HG02610 (cell line): Measurements from ENCODE around the gene KCNS3.

Experiments used
- ATAC-seq: cut with Tn5 transposase; IDR thresholded peaks from one replicate; pipeline ENCODE4 v1.9.1; 2021; ENCODE audit warnings: mild to moderate bottlenecking, moderate library complexity; ENCODE audit not compliant: unreplicated experiment

The KCNS3 gene, protein sequence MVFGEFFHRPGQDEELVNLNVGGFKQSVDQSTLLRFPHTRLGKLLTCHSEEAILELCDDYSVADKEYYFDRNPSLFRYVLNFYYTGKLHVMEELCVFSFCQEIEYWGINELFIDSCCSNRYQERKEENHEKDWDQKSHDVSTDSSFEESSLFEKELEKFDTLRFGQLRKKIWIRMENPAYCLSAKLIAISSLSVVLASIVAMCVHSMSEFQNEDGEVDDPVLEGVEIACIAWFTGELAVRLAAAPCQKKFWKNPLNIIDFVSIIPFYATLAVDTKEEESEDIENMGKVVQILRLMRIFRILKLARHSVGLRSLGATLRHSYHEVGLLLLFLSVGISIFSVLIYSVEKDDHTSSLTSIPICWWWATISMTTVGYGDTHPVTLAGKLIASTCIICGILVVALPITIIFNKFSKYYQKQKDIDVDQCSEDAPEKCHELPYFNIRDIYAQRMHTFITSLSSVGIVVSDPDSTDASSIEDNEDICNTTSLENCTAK

GRCh38 chr2:17878281-17879136, at the start of gene KCNS3:
Gene KCNS3, plus strand, starts transcription at chr2:17878667. Its CDS starts 52,342 bp downstream, at chr2:17931009.
- peak; percentile 79 for ATAC-seq

DNA sequence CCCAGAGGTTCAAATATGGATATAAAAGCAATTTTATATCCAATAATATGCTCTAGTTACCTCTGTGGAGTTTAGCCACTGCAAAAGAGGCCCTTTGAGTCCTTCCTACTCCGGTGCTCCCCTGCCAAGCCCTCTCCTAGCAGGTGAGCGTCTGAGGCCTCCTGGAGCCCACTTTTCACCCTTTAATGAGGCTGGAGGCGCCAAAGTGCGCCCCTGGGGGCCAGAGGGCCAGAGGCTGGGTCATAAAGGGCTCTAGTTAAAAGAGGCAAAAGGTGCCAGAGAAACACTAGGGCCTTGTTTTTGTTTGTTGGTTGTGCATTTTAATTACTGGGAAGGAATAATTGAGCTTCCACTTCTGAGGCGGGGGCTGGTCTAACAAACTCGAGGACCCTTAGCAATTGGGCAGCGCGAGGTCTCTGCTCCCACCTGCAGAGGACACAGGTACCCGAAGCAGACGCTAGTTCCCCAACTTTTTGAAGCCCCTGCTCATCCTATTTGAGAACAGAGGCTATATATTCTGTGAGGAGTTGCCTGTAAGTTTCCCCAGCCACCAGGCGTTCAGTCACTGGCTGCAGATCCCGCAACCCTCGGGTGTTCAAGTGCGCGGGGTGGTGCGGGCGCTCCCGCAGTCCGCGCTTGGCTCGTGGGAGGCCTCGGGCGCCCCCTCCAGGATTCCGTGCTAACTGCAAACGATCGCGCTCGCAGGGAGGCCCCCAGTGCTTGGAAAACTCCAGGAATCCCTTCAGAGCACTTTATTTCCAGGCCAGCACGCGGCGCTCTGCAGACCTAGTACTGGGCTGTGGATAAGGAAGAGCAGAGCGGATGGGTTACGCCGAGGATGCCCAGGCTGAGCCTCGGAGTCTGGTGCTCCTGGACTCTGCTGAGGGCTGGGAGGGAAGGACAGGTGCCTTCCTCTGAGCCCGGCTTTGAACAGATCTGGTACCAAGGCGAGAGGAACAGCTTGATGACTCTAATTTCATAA, 48.1 kb upstream of the KCNS3 start:
- ATAC-seq = peak; percentile 86

DNA sequence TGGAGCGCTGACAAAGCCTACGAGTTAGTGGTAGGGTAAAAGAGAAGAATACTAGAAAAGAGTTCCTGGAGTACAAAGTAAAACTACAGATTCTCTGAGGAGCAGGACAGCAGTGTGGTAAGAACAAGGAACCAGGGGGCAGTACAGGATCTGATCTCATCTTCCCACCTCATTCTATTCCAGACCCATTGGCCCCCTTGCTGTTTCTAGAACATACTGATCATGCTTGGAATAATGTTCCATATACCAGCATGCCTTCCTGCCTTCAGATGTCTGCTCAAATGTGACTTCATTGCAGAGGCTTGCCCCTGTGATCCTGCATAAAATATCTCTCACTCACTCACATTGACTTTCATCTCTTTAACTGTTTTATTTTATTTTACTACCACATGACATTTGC, 43.0 kb upstream of the KCNS3 start:
- ATAC-seq = no peak

- ATAC-seq = no peak
These were observed 38.5 kb upstream of the KCNS3 start for GRCh38 chr2:17839959-17840358.

DNA sequence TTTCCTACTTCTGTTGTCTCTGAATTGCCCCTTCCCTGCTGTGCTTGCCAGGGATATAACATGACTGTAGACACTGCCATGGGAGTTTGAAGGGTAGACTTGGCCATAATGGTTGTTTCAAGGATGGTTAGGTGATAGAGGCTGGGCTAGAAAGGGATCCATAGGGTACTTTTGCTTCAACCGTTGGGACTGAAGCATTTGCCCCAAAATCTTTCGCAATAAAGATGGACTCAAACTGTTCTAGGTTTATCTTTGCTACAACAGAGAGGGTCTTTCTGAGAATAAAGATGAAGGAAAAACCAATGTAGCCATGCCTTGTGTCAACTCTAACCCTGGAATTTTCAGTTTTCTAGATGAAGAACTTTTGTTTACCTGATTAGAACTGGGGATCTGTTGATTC, 35.0 kb upstream of the KCNS3 start:
- no peak for ATAC-seq

DNA sequence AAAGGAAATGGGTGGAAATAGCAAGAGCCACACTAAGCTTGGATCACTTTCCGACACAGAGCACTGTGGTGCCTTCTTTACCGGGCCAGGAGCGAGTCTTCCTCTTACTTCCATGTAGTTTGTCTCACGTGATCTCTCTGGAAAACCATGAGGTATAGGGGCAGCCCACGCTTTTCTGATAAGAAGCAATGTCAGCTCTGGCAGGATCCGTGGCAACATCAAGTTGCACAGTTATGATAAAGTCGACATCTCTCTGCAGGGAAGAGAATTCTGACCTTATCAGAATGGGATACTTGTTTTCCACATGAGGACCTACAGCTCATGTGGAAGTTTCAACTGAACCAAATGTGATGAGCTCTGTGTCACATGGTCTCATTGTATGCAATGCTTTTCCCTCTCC, 32.7 kb upstream of the KCNS3 start:
- ATAC-seq = no peak

DNA sequence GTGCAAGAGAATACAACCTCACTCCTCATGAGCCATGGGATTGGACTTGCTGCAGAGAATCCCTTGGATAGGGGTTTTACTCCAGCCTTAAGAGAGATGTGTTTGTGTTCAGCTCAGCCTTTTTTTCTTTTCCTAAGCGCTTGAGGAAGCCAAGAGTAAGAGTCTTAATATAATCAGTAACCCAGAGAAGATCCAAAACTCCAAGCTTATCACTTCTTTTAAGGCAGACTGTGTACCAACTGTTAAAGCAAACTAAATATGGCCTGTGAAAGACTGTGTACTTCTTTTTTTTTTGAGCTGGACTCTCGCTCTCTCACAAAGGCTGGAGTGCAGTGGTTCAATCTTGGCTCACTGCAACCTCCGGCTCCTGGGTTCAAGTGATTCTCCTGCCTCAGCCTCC, 31.8 kb upstream of the KCNS3 start:
- no peak for ATAC-seq

GRCh38 chr2:17847236-17847635, 31.2 kb upstream of the KCNS3 start:
- ATAC-seq = no peak

DNA sequence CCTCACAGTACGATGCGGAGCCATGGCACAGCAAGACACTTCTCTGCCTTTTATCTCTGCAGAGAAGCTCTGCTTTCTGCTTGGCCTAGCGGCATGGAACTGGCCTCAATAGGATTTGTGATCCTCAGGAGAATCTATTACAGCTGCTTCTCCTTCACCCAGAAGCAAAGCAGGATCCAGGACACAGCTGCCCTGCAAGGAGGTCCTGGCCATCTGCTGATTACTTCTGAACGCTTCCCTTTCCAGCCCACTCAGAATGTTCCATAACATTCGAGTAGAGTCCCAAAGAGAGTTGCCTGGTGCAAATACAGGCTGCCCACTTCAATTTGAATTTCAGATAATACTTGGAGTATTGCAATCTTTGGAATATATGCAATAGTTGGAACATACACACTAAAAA, 29.2 kb upstream of the KCNS3 start:
- ATAC-seq = no peak

DNA sequence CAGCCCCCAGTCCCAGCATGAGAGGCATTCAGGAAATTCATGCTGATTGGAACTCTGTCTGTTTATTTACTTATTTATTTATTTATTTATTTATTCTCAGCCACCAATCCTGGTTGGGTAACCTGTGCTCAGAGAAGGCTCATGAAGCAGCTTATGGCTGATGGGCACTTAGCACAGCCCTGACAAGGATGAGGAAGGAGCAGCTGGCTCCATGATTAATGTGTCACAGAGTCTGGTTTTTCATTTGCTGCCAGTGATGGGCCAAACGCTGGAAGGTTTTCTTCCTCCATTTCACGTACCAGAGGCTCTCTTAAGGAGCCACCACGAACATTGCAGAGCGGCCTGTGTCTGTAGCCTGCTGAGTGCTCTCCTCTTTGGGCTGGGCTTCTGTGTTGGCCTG, 28.3 kb upstream of the KCNS3 start:
- ATAC-seq = no peak

GRCh38 chr2:17851731-17852585, 26.5 kb upstream of the KCNS3 start:
- peak; percentile 86 for ATAC-seq

DNA sequence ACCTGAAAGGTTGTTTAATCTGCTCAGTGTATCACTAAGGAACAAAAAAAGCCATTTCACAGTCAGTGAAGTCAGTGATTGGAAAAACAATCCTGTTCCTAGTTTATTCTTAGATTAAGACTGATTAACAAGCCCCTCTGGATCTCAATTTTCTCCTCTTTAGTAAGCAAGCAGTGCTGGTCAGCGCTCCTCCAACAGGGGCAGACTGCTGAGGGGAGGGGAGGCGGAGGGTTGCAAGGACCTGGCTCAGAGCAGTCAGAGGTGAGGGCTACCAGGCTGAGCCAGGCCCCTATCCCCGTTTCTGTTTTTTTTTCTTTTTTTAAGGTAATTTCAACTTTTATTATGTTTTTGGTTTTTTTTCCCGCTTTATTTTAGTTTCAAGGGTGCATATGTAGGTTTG, 24.7 kb upstream of the KCNS3 start:
- ATAC-seq = no peak

DNA sequence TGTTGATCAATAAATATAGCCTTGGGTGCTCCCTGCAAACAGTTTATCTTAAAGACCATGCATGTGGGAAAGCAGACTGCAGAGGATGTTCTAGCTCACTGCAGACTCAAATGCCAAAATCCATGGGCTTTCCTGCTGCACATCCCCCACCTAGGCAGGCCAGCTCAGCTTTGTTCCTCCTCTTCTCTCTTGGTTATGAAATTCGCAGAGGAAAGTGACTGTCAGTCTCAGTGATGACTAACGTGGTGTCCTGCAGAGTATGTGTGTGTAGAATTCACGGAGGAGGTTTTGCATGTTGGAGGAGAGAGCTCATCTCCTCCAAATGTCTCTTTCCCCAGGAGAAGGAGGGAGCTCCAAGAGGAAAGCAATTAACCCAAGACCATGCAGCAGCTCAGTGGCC, 21.4 kb upstream of the KCNS3 start:
- ATAC-seq = no peak

- ATAC-seq = no peak
These were observed 20.4 kb upstream of the KCNS3 start for GRCh38 chr2:17858064-17858463.

DNA sequence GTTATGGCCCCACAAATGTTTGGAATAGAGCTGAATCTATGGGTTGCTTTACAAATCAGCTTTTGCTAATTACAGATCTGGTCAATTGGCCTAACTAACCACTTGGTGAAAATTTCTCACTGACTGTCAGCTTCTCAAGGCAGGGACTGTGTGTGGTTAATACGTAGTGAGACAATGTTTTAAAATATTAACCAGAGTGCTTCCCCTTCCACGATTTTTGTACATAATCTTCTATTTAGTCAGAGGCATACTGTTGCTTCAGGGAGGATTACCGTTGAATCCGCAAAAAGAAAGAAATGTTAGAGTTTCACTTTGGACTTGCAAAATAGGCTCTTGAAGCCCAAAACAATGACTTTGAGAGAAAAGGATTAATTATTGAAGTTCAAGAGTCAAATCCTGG, 14.9 kb upstream of the KCNS3 start:
- ATAC-seq = no peak

- no peak for ATAC-seq
These were observed 13.8 kb upstream of the KCNS3 start for GRCh38 chr2:17864676-17865075.

GRCh38 chr2:17867133-17867532, 11.3 kb upstream of the KCNS3 start:
- no peak for ATAC-seq

- no peak for ATAC-seq
These were observed 9.3 kb upstream of the KCNS3 start for GRCh38 chr2:17869128-17869527.

DNA sequence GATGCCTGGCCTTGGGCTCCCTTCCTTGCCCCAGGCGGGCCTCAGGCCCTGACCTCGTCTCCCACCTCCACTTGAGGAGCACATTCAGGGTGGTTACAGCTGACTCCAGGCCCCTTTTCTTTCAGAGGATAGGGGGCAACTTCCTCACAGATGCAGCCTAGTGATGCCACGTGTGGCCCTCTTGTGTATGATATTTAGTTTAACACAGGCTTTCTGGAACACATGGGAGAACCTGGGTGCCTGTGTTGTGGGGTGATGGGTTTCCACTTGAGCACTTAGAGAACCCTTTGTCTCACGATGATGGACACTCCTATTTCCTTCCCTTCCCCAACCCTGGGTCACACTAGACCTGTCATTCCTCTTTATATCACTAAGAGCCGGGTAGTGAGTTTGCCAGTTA, 6.8 kb upstream of the KCNS3 start:
- no peak for ATAC-seq

GRCh38 chr2:17873021-17873420, 5.4 kb upstream of the KCNS3 start:
- ATAC-seq = no peak
